Kidney epithelial cell (primary cell): ENCODE measurements around the gene GPR55. TPM values are rescaled to one million over a fixed set of nuclear protein-coding genes. Genes with fewer than 3 reads are reported as not detected.

Experiments used
- DNase-seq: peaks from one replicate; pipeline ENCODE4 v3.0.0-alpha.2; 2010; ENCODE audit warnings: low read depth
- H3K27me3 ChIP-seq: 2 replicates; pipeline ENCODE4 v1.6.0; 2011; ENCODE audit warnings: low read length; ENCODE audit not compliant: control insufficient read depth, insufficient read depth
- H3K36me3 ChIP-seq: 2 replicates; pipeline ENCODE4 v1.5.1; 2011; ENCODE audit warnings: low read length; ENCODE audit not compliant: control insufficient read depth, insufficient read depth
- H3K4me3 ChIP-seq: 2 replicates; pipeline ENCODE4 v1.5.1; 2011; ENCODE audit warnings: low read depth, mild to moderate bottlenecking, control low read depth, low read length
- CTCF ChIP-seq: IDR thresholded peaks from 2 replicates; pipeline ENCODE4 v1.5.1; 2011; ENCODE audit warnings: mild to moderate bottlenecking, moderate library complexity, low read length, control low read depth, inconsistent platforms; ENCODE audit not compliant: insufficient read depth, poor library complexity, severe bottlenecking
- total RNA-seq: library from RNA; depleted of rRNA; stranded (reverse); fragments of >200 nt; gene quantifications from 2 replicates; pipeline ENCODE4 v1.2.3, GENCODE V29; 2015

Gene GPR55
- total RNA-seq, 1 donor from 2014 or later: not detected

DNA sequence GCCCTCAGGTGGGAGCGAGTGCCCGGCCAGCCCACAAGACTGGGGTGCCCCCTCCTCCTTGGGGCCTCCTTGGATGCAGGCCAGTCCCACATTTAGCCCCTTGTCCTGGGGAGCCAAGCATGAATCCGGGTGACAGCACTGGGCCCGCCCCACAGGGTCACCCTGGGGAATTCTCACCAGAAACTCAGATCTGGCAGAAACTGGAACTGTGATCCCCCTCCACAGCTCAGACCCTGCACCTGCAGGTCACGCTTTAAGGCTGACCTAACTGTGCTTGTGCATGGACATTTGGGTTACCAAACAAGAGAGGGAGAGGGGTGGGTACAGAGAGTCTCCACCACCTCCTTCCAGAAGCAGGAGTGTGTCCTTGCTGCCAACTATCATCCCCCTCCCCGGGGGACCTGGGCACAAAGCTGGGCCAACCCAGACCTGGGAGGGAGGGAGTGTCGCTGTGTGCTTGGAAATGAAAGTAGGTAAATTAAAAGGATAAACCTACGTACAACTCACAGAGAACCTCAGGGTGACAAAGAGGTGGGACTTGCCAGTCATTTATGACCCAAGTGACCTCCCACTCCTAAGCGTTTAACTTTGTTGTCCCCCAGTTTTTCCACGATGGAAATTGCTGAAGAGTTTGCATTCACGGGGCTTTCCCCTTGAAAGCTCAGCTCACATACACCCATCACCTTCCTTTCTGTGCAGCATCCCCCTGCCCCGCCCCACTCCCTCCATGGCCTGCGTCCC is 51.2 kb downstream of the GPR55 start:
- TF ChIP-seq CTCF: no peak
- H3K27me3 ChIP-seq: no peaks in the 10 kb centered on the region
- H3K4me3 ChIP-seq: no peak overlapping the region
- no peak for DNase-seq
- peaks cover 6% of the 10 kb centered on the region for H3K36me3 ChIP-seq

DNA sequence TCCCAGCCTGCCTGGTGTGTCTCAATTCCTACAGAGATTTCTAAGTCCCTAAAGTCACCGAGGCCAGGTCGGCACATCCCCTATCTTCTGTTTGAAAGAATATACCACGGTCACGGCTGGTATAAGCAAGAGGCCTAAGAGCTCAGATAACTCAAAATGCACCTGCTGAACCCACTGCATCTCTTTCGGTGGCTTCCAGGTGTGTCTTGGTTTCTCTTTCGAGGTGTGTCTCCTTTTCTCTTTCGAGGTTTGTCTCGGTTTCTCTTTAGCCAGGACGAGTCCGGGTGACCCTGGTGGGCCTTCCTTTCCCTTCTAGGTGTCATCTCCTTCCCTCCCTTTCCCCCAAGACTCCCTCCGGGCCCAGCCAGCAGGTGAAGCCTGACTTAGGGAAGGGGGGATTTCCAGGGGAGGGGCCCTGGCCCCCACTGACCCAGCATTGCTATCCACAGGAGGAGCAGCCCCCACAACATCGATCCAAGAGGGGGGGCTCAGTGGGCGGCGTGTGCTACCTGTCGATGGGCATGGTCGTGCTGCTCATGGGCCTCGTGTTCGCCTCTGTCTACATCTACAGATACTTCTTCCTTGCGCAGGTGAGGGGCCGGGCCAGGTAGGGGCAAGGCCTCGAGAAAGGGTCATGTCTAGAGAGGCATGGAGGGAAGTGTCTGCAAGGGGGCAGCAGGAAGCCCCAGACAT is 51.9 kb downstream of the GPR55 start:
- Histone ChIP-seq H3K36me3 (peaks cover 6% of the 10 kb centered on the region), H3K27me3 (no peaks in the 10 kb centered on the region), H3K4me3 (no peak overlapping the region)
- DNase-seq: no peak
- TF ChIP-seq CTCF: no peak

DNA sequence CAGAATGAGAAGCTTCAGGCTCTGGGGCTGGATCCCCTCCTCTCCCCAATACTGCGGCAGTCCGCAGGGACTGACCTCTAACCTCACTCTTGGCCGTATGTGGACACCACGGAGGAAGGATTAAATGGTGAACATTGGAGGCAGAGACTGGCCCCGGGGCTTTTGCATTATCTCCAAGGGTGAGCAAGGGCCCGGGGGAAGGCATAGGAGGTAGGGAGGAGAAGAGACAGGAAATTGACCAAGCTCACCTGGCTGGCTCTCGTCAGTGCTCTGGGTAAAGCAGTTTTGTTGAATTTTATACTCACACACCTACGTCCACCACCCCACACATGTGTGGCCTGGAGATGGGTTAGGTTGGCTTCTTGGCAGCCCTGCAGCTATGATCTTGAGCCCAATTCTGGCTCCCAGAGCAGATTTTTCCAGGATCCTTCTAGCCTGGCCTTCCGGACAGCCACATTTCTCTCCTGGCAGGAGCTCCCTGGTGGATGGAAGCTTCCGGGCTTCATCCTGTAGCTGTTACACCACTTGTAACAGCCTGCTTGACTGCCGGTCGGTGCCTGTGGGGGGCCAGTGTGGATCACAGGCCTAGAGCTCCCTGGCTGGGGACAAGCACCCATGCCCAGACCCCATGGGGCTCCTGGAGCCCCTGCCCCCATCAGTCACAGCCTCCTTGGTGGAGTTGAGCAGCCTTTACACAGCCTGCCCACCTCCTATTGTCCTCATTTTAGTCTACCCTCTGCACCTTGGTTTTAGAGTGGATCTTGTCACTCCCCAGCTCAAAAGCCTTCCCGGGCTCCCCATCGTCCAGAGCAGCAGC is 52.7 kb downstream of the GPR55 start:
- Histone ChIP-seq H3K27me3 (no peaks in the 10 kb centered on the region), H3K36me3 (peaks cover 6% of the 10 kb centered on the region), H3K4me3 (no peak overlapping the region)
- TF ChIP-seq CTCF: no peak
- DNase-seq: no peak

DNA sequence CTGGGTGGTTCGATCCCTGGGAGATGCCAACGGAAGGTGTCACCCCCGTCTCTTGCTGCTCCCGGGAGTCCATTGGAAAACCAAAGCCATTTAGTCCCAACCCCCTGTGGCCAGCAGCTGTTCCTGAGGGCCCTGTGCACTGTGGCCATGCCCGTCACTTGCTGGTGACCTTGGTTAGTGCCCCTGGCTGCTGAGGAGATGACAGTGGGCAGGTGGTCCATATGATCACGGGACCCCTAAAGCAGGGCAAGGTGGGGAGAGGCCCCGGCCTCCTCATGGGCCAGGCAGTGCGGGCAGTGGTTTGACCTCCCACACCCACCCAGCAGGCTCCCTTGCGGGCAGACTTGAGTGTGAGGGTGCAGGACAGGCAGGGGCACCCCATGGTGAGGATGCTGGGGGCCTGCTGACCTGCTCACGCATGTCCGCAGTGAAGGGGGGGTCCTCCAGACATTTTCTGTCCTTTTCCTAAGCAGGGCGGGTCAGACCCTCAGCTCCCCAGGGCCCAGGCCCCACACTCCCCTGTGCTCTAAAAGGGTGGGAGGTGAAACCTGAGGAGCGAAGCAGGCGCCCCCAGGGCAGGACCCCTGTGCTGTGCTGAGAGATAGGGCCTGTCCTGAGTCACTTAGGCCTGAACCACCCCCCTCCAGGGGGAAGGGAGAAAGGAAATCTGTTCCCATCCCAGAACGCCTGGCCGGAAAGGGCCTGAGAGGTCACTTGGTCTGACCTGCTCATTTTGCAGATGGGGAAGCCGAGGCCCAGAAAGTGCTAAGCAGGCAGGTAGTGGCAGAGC is 53.5 kb downstream of the GPR55 start:
- DNase-seq: no peak
- no peak for TF ChIP-seq CTCF
- Histone ChIP-seq H3K4me3 (no peak overlapping the region), H3K27me3 (no peaks in the 10 kb centered on the region), H3K36me3 (peaks cover 4% of the 10 kb centered on the region)

- Histone ChIP-seq H3K4me3 (no peak overlapping the region), H3K36me3 (peaks cover 2% of the 10 kb centered on the region), H3K27me3 (no peaks in the 10 kb centered on the region)
- DNase-seq: no peak
- TF ChIP-seq CTCF: no peak
Observed at GRCh38 chr2:230870544-230871360, 54.3 kb downstream of the GPR55 start.
